K562 (cell line): ENCODE results near the gene TVP23A. TPM values are rescaled to one million over a fixed set of nuclear protein-coding genes. Genes with fewer than 3 reads are reported as not detected.

Experiments used
- ARID1B ChIP-seq: fragments of 450-650 bp; IDR thresholded peaks from 2 replicates; pipeline ENCODE4 v1.6.1; 2016; ENCODE audit warnings: antibody characterized with exemption, mild to moderate bottlenecking, inconsistent platforms
- ATF3 ChIP-seq, 2 experiments: fragments of 450-650 bp in 1 of 2; sonication (generic) in 1 of 2; formaldehyde crosslinking in 1 of 2; IDR thresholded peaks in 1 of 2; conservative IDR thresholded peaks in 1 of 2; 2 replicates each; pipeline versions ENCODE4 v1.6.1 to v1.8.1; 2016 to 2023; ENCODE audit warnings: mild to moderate bottlenecking in 2 of 2, moderate library complexity in 2 of 2, inconsistent platforms in 1 of 2, missing genetic modification reagents in 1 of 2
- ESRRA ChIP-seq: fragments of 450-650 bp; IDR thresholded peaks from 2 replicates; pipeline ENCODE4 v1.6.1; 2014; ENCODE audit warnings: low read depth, mild to moderate bottlenecking, moderate library complexity, borderline replicate concordance
- MEIS2 ChIP-seq: fragments of 450-650 bp; IDR thresholded peaks from 2 replicates; pipeline ENCODE4 v1.6.1; 2014; ENCODE audit warnings: mild to moderate bottlenecking; ENCODE audit not compliant: partially characterized antibody
- NBN ChIP-seq: fragments of 450-650 bp; IDR thresholded peaks from 2 replicates; pipeline ENCODE4 v1.6.1; 2016; ENCODE audit warnings: low read depth, mild to moderate bottlenecking
- NFE2 ChIP-seq: IDR thresholded peaks from 2 replicates; pipeline ENCODE4 v1.6.1; 2014; ENCODE audit warnings: antibody characterized with exemption, low read depth
- PTBP1 ChIP-seq: fragments of 200-400 bp; formaldehyde crosslinking; IDR thresholded peaks from 2 replicates; pipeline ENCODE4 v1.6.1; 2017; ENCODE audit warnings: low read depth, low read length
- TAF9B ChIP-seq: fragments of 450-650 bp; IDR thresholded peaks from 2 replicates; pipeline ENCODE4 v1.6.1; 2018; ENCODE audit warnings: mild to moderate bottlenecking; ENCODE audit not compliant: partially characterized antibody
- TRIM28 ChIP-seq: fragments of 450-650 bp; IDR thresholded peaks from 2 replicates; pipeline ENCODE4 v1.6.1; 2017
- ZBTB40 ChIP-seq, 2 experiments: fragments of 450-650 bp in 1 of 2; sonication (generic) in 1 of 2; formaldehyde crosslinking in 1 of 2; IDR thresholded peaks; 2 replicates each; pipeline versions ENCODE4 v1.7.1 to v1.9.0; 2016 to 2022; ENCODE audit warnings: inconsistent platforms in 1 of 2, mild to moderate bottlenecking in 1 of 2, missing genetic modification reagents in 1 of 2
- ZNF507 ChIP-seq: conservative IDR thresholded peaks from 2 replicates; pipeline ENCODE4 v1.6.1; 2017; ENCODE audit warnings: missing genetic modification characterization, missing compliant biosample characterization
- ZNF512 ChIP-seq: IDR thresholded peaks from 2 replicates; pipeline ENCODE4 v1.6.1; 2016; ENCODE audit warnings: missing genetic modification characterization, missing compliant biosample characterization
- ZNF589 ChIP-seq: fragments of 200-800 bp; sonication (Bioruptor generic); IDR thresholded peaks from 2 replicates; pipeline ENCODE4 v1.6.1; 2016; ENCODE audit warnings: low read depth, missing genetic modification characterization, missing compliant biosample characterization
- polyA plus RNA-seq, 8 experiments: library from polyadenylated mRNA; depleted of rRNA in 4 of 8; stranded (reverse) in 5 of 8; unstranded in 3 of 8; fragments of >200 nt; fragmentation: Nextera tagmentation in 2 of 8; fragmentation: Illumina TruSeq in 1 of 8; extraction: Ambion mirVana in 2 of 8; extraction: Trizol in 1 of 8; gene quantifications; 2 replicates each; pipeline versions ENCODE4 v1.2.1 to v1.2.3, GENCODE V29; 2011 to 2014; ENCODE audit warnings: inconsistent platforms in 1 of 8, missing spikeins in 1 of 8
- total RNA-seq, 7 experiments: library from RNA; depleted of rRNA in 6 of 7; stranded (reverse); fragments of >200 nt in 6 of 7; fragmentation: Illumina TruSeq in 2 of 7; extraction: Trizol in 2 of 7; gene quantifications; 2 replicates each; pipeline versions ENCODE4 v1.2.1 to v1.2.3, GENCODE V29; 2011 to 2021; ENCODE audit warnings: low replicate concordance in 1 of 7

Gene TVP23A
- total and polyA plus RNA-seq, 9 of the 15 experiments (the other 6 are each of a cell fraction or from before 2014, with no cell fraction given), result 0.04 to 0.77 (median 0.10) TPM; not detected in 3

GRCh38 chr16:10738231-10739077 is 80.1 kb downstream of the TVP23A start (continued):
- peak; percentile 33; the same call in 1 of the 2 replicates for TF ChIP-seq ZBTB40 (IDR thresholded peaks at IDR 0.05)
- no peak for TF ChIP-seq ZBTB40 (CRISPR knock-in tag; IDR thresholded peaks at IDR 0.05)
- 0 out of 2 replicates have a peak, but pooled peaks have one; percentile 45 for TF ChIP-seq ZNF589 (CRISPR knock-in tag)
- 0 out of 2 replicates have a peak, but pooled peaks have one; percentile 48 for TF ChIP-seq NBN
- peak; percentile 58; the same call in 1 of the 2 replicates for TF ChIP-seq NFE2
- 0 out of 2 replicates have a peak, but pooled peaks have one; percentile 83 for TF ChIP-seq PTBP1
- TF ChIP-seq TAF9B, result peak; percentile 37
- peak; percentile 67 for TF ChIP-seq MEIS2
- 0 out of 2 replicates have a peak, but pooled peaks have one; percentile 42 for TF ChIP-seq TRIM28
- no peak for TF ChIP-seq ZNF512 (tag)
- TF ChIP-seq ZNF507 (tag), result no peak
- TF ChIP-seq ARID1B, result peak; percentile 83
- TF ChIP-seq ATF3 (IDR thresholded peaks at IDR 0.05), result peak; percentile 99
- peak; percentile 97 for TF ChIP-seq ATF3 (CRISPR knock-in tag; conservative IDR thresholded peaks at IDR 0.05)
- 0 out of 2 replicates have a peak, but pooled peaks have one; percentile 17 for TF ChIP-seq ESRRA
